A549 (cell line): ENCODE measurements around the gene FBXW5. TPM values are rescaled to one million over a fixed set of nuclear protein-coding genes. Genes with fewer than 3 reads are reported as not detected.

Experiments used
- ATAC-seq, 2 experiments: fragments of 200-7000 bp in 1 of 2; fragments of >200 bp in 1 of 2; cut with Nextera tagmentation in 1 of 2; cut with Tn5 transposase in 1 of 2; 3 replicates each; pipeline versions ENCODE4 v1.8.0 to v1.9.1; 2018 to 2020; ENCODE audit warnings: mild to moderate bottlenecking in 1 of 2, moderate library complexity in 1 of 2
- CTCF ChIA-PET: fragments of 300-600 bp; sonication (Branson Sonifier 250); formaldehyde crosslinking; extraction: SDS; loops from one replicate; lab custom pipeline; 2021; ENCODE audit warnings: antibody characterized with exemption, inconsistent platforms; lab: Yijun Ruan, JAX
- POLR2A ChIA-PET: fragments of 350-600 bp; formaldehyde crosslinking; extraction: SDS; loops from one replicate; lab custom pipeline; 2021; ENCODE audit warnings: antibody characterized with exemption, inconsistent platforms; lab: Yijun Ruan, JAX
- DNase-seq, 2 experiments: peaks; one replicate each; pipeline versions ENCODE4 v3.0.0 to v3.0.0-alpha.2; 2011 to 2016; ENCODE audit warnings: low read depth in 1 of 2, low spot score in 1 of 2
- FAIRE-seq: peaks from 2 replicates; lab custom pipeline; 2011; peaks lifted over from hg19 to GRCh38; lab: Jason Lieb, UNC
- H3K27ac ChIP-seq, 2 experiments: fragments of >200 bp; sonication (Bioruptor Twin); formaldehyde crosslinking; 3 replicates each; pipeline ENCODE4 v1.5.1; 2016 to 2017
- H3K4me1 ChIP-seq: fragments of >200 bp; sonication (Bioruptor Twin); formaldehyde crosslinking; 3 replicates; pipeline ENCODE4 v1.6.1; 2016
- H3K4me2 ChIP-seq: fragments of >200 bp; sonication (Bioruptor Twin); formaldehyde crosslinking; 3 replicates; pipeline ENCODE4 v1.6.1; 2016
- H3K4me3 ChIP-seq: fragments of >200 bp; sonication (Bioruptor Twin); formaldehyde crosslinking; 3 replicates; pipeline ENCODE4 v1.5.1; 2016
- H3K9me3 ChIP-seq: fragments of >200 bp; sonication (Bioruptor Twin); formaldehyde crosslinking; 3 replicates; pipeline ENCODE4 v1.6.1; 2016
- CBX8 ChIP-seq: fragments of 200-600 bp; sonication (generic); IDR thresholded peaks from 2 replicates; pipeline ENCODE4 v1.6.1; 2016
- CHD4 ChIP-seq: fragments of 200-600 bp; sonication (generic); IDR thresholded peaks from 2 replicates; pipeline ENCODE4 v1.6.1; 2016; ENCODE audit warnings: antibody characterized with exemption, mild to moderate bottlenecking, borderline replicate concordance
- E2F6 ChIP-seq: IDR thresholded peaks from 2 replicates; pipeline ENCODE4 v1.6.1; 2012; ENCODE audit warnings: low read depth, borderline replicate concordance
- EHMT2 ChIP-seq: fragments of 200-600 bp; sonication (generic); IDR thresholded peaks from 2 replicates; pipeline ENCODE4 v1.6.1; 2016; ENCODE audit warnings: antibody characterized with exemption, low read depth, mild to moderate bottlenecking, moderate library complexity
- EP300 ChIP-seq, 2 experiments: fragments of >200 bp; sonication (Bioruptor Twin); formaldehyde crosslinking; IDR thresholded peaks; 2 replicates in 1 of 2; 3 replicates in 1 of 2; pipeline ENCODE4 v1.6.1; 2016 to 2017
- ESRRA ChIP-seq: fragments of 150-350 bp; IDR thresholded peaks from 2 replicates; pipeline ENCODE4 v1.6.1; 2014; ENCODE audit warnings: mild to moderate bottlenecking, low read length, borderline replicate concordance
- FOSB ChIP-seq: fragments of 250-450 bp; sonication (Bioruptor Pico); IDR thresholded peaks from 2 replicates; pipeline ENCODE4 v1.5.0; 2020; ENCODE audit warnings: mild to moderate bottlenecking, moderate library complexity
- FOXS1 ChIP-seq: fragments of 250-450 bp; sonication (Bioruptor Pico); IDR thresholded peaks from 2 replicates; pipeline ENCODE4 v1.5.0; 2020; ENCODE audit warnings: mild to moderate bottlenecking, moderate library complexity
- GATA3 ChIP-seq: IDR thresholded peaks from 2 replicates; pipeline ENCODE4 v1.6.1; 2012; ENCODE audit warnings: borderline replicate concordance
- HOXB13 ChIP-seq: fragments of 250-450 bp; sonication (Bioruptor Pico); IDR thresholded peaks from 2 replicates; pipeline ENCODE4 v1.5.0; 2020; ENCODE audit warnings: low read depth, mild to moderate bottlenecking, moderate library complexity
- HOXB5 ChIP-seq: fragments of 250-450 bp; sonication (Bioruptor Pico); IDR thresholded peaks from 2 replicates; pipeline ENCODE4 v1.5.0; 2020; ENCODE audit warnings: mild to moderate bottlenecking, moderate library complexity
- KDM1A ChIP-seq: fragments of 200-600 bp; sonication (generic); IDR thresholded peaks from 2 replicates; pipeline ENCODE4 v1.6.1; 2016; ENCODE audit warnings: low read depth, mild to moderate bottlenecking
- MYC ChIP-seq: IDR thresholded peaks from 2 replicates; pipeline ENCODE4 v1.6.1; 2012; ENCODE audit warnings: mild to moderate bottlenecking, inconsistent platforms, low read length, improper control_type of control experiment, borderline replicate concordance
- NFE2L2 ChIP-seq: fragments of 150-350 bp; conservative IDR thresholded peaks from 2 replicates; pipeline ENCODE4 v1.6.1; 2014; ENCODE audit warnings: low read length
- NPAS2 ChIP-seq: fragments of 250-450 bp; sonication (Bioruptor Pico); IDR thresholded peaks from 2 replicates; pipeline ENCODE4 v1.8.0; 2022; ENCODE audit warnings: mild to moderate bottlenecking, moderate library complexity, borderline replicate concordance
- PBX3 ChIP-seq: IDR thresholded peaks from 2 replicates; pipeline ENCODE4 v1.6.1; 2012
- PHF8 ChIP-seq: fragments of 200-600 bp; sonication (generic); IDR thresholded peaks from 2 replicates; pipeline ENCODE4 v1.6.1; 2016; ENCODE audit warnings: low read depth, mild to moderate bottlenecking, antibody characterized with exemption, moderate library complexity, borderline replicate concordance
- POLR2AphosphoS2 ChIP-seq: conservative IDR thresholded peaks from 2 replicates; pipeline ENCODE4 v1.6.1; 2012; ENCODE audit warnings: low read length, improper control_type of control experiment, inconsistent platforms
- RARB ChIP-seq: fragments of 250-450 bp; sonication (Bioruptor Pico); IDR thresholded peaks from 2 replicates; pipeline ENCODE4 v1.8.0; 2021; ENCODE audit warnings: mild to moderate bottlenecking, moderate library complexity
- REST ChIP-seq: fragments of 200-600 bp; sonication (generic); IDR thresholded peaks from 2 replicates; pipeline ENCODE4 v1.6.1; 2016; ENCODE audit warnings: antibody characterized with exemption, mild to moderate bottlenecking, moderate library complexity
- RFX5 ChIP-seq: fragments of 450-650 bp; IDR thresholded peaks from 2 replicates; pipeline ENCODE4 v1.7.1; 2014; ENCODE audit warnings: antibody characterized with exemption, mild to moderate bottlenecking, moderate library complexity
- RNF2 ChIP-seq: fragments of 200-600 bp; sonication (generic); IDR thresholded peaks from 2 replicates; pipeline ENCODE4 v1.6.1; 2016; ENCODE audit warnings: low read depth, mild to moderate bottlenecking, antibody characterized with exemption, moderate library complexity, borderline replicate concordance
- SREBF2 ChIP-seq: fragments of 450-650 bp; IDR thresholded peaks from 2 replicates; pipeline ENCODE4 v1.6.1; 2014; ENCODE audit warnings: mild to moderate bottlenecking, moderate library complexity
- USF2 ChIP-seq: fragments of 450-650 bp; IDR thresholded peaks from 2 replicates; pipeline ENCODE4 v1.6.1; 2014; ENCODE audit warnings: antibody characterized with exemption
- ZC3H11A ChIP-seq: fragments of 450-650 bp; IDR thresholded peaks from 2 replicates; pipeline ENCODE4 v1.6.1; 2014; ENCODE audit warnings: antibody characterized with exemption, mild to moderate bottlenecking
- ZFP36 ChIP-seq: fragments of 450-650 bp; IDR thresholded peaks from 2 replicates; pipeline ENCODE4 v1.6.1; 2014; ENCODE audit warnings: borderline replicate concordance; ENCODE audit not compliant: partially characterized antibody
- ZSCAN20 ChIP-seq: fragments of 250-450 bp; sonication (Bioruptor Pico); IDR thresholded peaks from 2 replicates; pipeline ENCODE4 v1.8.0; 2022; ENCODE audit warnings: mild to moderate bottlenecking, moderate library complexity
- WGBS: methylation state at CpG from one replicate; pipeline ENCODE4 v1.1.6; 2017; ENCODE audit errors: missing lambda C conversion rate; 5-methylcytosine and 5-hydroxymethylcytosine counted together
- polyA plus RNA-seq, 4 experiments: library from polyadenylated mRNA; depleted of rRNA in 3 of 4; stranded (reverse); fragments of >200 nt; fragmentation: RNase III in 1 of 4; extraction: RNeasy Plus Mini Kit Qiagen cat#74134 plus additional on column Dnase treatment in 1 of 4; gene quantifications; 2 replicates in 3 of 4; 3 replicates in 1 of 4; pipeline ENCODE4 v1.2.3, GENCODE V29; 2011 to 2017

The FBXW5 gene
- polyA plus RNA-seq, 2 of the 4 experiments (the other 2 are of a cell fraction), result 37.5 to 59.5 TPM

GRCh38 chr9:136957901-136958300 is 13.4 kb upstream of the FBXW5 start:
- Histone ChIP-seq H3K4me2 (no peak overlapping the region), H3K4me3 (no peak overlapping the region)
- no peak for ATAC-seq
- TF ChIP-seq RARB (CRISPR knock-in tag) (no peak), EP300 (IDR thresholded peaks at IDR 0.05) (no peak), ZC3H11A (no peak), ZSCAN20 (CRISPR knock-in tag) (no peak), REST (no peak), ZFP36 (no peak), EHMT2 (no peak), GATA3 (no peak), FOSB (CRISPR knock-in tag) (no peak), E2F6 (no peak), CBX8 (no peak), USF2 (no peak), HOXB5 (CRISPR knock-in tag) (no peak), CHD4 (no peak), NFE2L2 (no peak), RNF2 (no peak), MYC (no peak)
- TF ChIP-seq, all 56 proteins: peak for 0
- WGBS, result 74% methylated on average over 4 of the region's 6 CpGs
- Histone ChIP-seq H3K9me3 (no peaks in the 10 kb centered on the region), H3K4me1 (no peaks in the 10 kb centered on the region), H3K27ac (no peak overlapping the region)
- DNase-seq (no peak), FAIRE-seq (no peak)
- ChIA-PET POLR2A (interaction anchor here (1.3 kb wide), 1 partner anchor 8 kb away, joined by 3 read pairs; no protein-coding TSS in a partner anchor), CTCF (interaction anchor here (0.8 kb wide), 1 partner anchor 77 kb away, joined by 3 read pairs; no protein-coding TSS in a partner anchor)

- ATAC-seq (no peak), DNase-seq (no peak), FAIRE-seq (no peak)
- H3K27ac ChIP-seq, result no peak overlapping the region
- H3K9me3 ChIP-seq, result no peaks in the 10 kb centered on the region
- H3K4me1 ChIP-seq, result no peaks in the 10 kb centered on the region
- TF ChIP-seq FOXS1 (no peak), NPAS2 (CRISPR knock-in tag) (no peak), CBX8 (no peak), CHD4 (no peak), RFX5 (no peak), HOXB5 (CRISPR knock-in tag) (no peak), PBX3 (no peak), EHMT2 (no peak), USF2 (no peak), KDM1A (no peak), ESRRA (no peak), HOXB13 (CRISPR knock-in tag) (no peak), SREBF2 (no peak), E2F6 (no peak), FOSB (CRISPR knock-in tag) (no peak), POLR2AphosphoS2 (no peak), ZC3H11A (no peak), PHF8 (no peak)
- WGBS, result no CpG with 5 or more reads among the region's 1 CpG
- H3K4me2 ChIP-seq, result no peak overlapping the region
- CTCF ChIA-PET, result no interaction called here
- H3K4me3 ChIP-seq, result no peak overlapping the region
- POLR2A ChIA-PET, result interaction anchor here (1.3 kb wide), 1 partner anchor 8 kb away, joined by 3 read pairs; no protein-coding TSS in a partner anchor
Observed at GRCh38 chr9:136957461-136957860, 12.9 kb upstream of the FBXW5 start.
